HepG2 (cell line): ENCODE measurements around the gene TMEM233. TPM values are rescaled to one million over a fixed set of nuclear protein-coding genes. Genes with fewer than 3 reads are reported as not detected.

ENCODE experiments used
- ATAC-seq: fragments of 200-7000 bp; cut with Tn5 transposase; 3 replicates; pipeline ENCODE4 v1.9.1; 2020; ENCODE audit warnings: mild to moderate bottlenecking, moderate library complexity
- BruUV-seq: library from RNA; stranded (reverse); fragments of 400-500 nt; replicated peaks from 2 replicates; lab custom pipeline; 2021; lab: Mats Ljungman, UMichigan
- CTCF ChIA-PET: fragments of 300-600 bp; formaldehyde crosslinking; extraction: SDS; loops from one replicate; lab custom pipeline; 2021; ENCODE audit warnings: low total read pairs, inconsistent platforms, low intra/inter-chr PET ratio; lab: Yijun Ruan, JAX
- POLR2A ChIA-PET: fragments of 350-600 bp; sonication (Branson Sonifier 250); formaldehyde crosslinking; loops from one replicate; lab custom pipeline; 2020; ENCODE audit warnings: antibody characterized with exemption, inconsistent platforms; lab: Yijun Ruan, JAX
- DNase-seq: peaks from one replicate; pipeline ENCODE4 v3.0.0-alpha.2; 2015; ENCODE audit warnings: low spot score
- FAIRE-seq: peaks from 3 replicates; lab custom pipeline; 2011; peaks lifted over from hg19 to GRCh38; lab: Jason Lieb, UNC
- H2AFZ ChIP-seq: one replicate; pipeline ENCODE4 v1.6.1; 2011; ENCODE audit warnings: low read length, inconsistent platforms
- H3K27ac ChIP-seq: fragments of 300-600 bp; 3 replicates; pipeline ENCODE4 v1.8.0; 2011; ENCODE audit warnings: mixed run types, mild to moderate bottlenecking, mixed read lengths, low read length, inconsistent platforms; ENCODE audit not compliant: insufficient read depth; ENCODE audit errors: extremely low read length
- H3K27me3 ChIP-seq, 2 experiments: fragments of 200-600 bp in 1 of 2; 2 replicates in 1 of 2; 3 replicates in 1 of 2; pipeline versions ENCODE4 v1.6.0 to v1.8.0; 2011; ENCODE audit warnings: low read length in 2 of 2, mild to moderate bottlenecking in 2 of 2, moderate library complexity in 2 of 2, inconsistent platforms in 1 of 2; ENCODE audit not compliant: insufficient read depth in 2 of 2, control insufficient read depth in 1 of 2
- H3K36me3 ChIP-seq, 2 experiments: fragments of 200-600 bp in 1 of 2; replicated peaks in 1 of 2; 2 replicates in 1 of 2; 3 replicates in 1 of 2; pipeline versions ENCODE4 v1.5.1 to v1.8.0; 2011; ENCODE audit warnings: low read length in 2 of 2, inconsistent platforms in 1 of 2; ENCODE audit not compliant: insufficient read depth in 2 of 2, control insufficient read depth in 1 of 2
- H3K4me1 ChIP-seq: 2 replicates; pipeline ENCODE4 v1.5.1; 2012; ENCODE audit warnings: low read length, inconsistent platforms; ENCODE audit not compliant: insufficient read depth
- H3K4me2 ChIP-seq: 2 replicates; pipeline ENCODE4 v1.6.0; 2011; ENCODE audit warnings: low read depth, low read length, inconsistent platforms
- H3K4me3 ChIP-seq, 3 experiments: fragments of 200-600 bp in 1 of 3; sonication (generic), shearing (Covaris generic) in 1 of 3; replicated peaks in 1 of 3; 2 replicates each; pipeline ENCODE4 v1.5.1; 2011 to 2016; ENCODE audit warnings: low read length in 3 of 3, inconsistent platforms in 2 of 3, low read depth in 2 of 3, mild to moderate bottlenecking in 2 of 3, control low read depth in 1 of 3, mixed read lengths in 1 of 3; ENCODE audit not compliant: insufficient read depth in 1 of 3
- H3K79me2 ChIP-seq: one replicate; pipeline ENCODE4 v1.6.1; 2011; ENCODE audit warnings: low read length, inconsistent platforms; ENCODE audit not compliant: insufficient read depth
- H3K9ac ChIP-seq: 2 replicates; pipeline ENCODE4 v1.6.0; 2011; ENCODE audit warnings: mild to moderate bottlenecking, low read depth, low read length, inconsistent platforms; ENCODE audit not compliant: insufficient read depth
- H3K9me3 ChIP-seq: 2 replicates; pipeline ENCODE4 v1.5.1; 2012; ENCODE audit warnings: mild to moderate bottlenecking, low read length
- H4K20me1 ChIP-seq: 2 replicates; pipeline ENCODE4 v1.6.0; 2011; ENCODE audit warnings: inconsistent platforms, mild to moderate bottlenecking, low read length, moderate library complexity; ENCODE audit not compliant: insufficient read depth
- EED ChIP-seq: sonication (generic); formaldehyde crosslinking; IDR thresholded peaks from 2 replicates; pipeline ENCODE4 v1.5.0; 2020; ENCODE audit warnings: mild to moderate bottlenecking, missing genetic modification reagents
- FOSL2 ChIP-seq: sonication (generic); formaldehyde crosslinking; IDR thresholded peaks from 2 replicates; pipeline ENCODE4 v1.4.0; 2020; ENCODE audit warnings: missing genetic modification reagents
- GABPA ChIP-seq, 2 experiments: IDR thresholded peaks; 2 replicates each; pipeline ENCODE4 v1.6.1; 2011 to 2016; ENCODE audit warnings: low read depth in 2 of 2, low read length in 1 of 2, missing biosample characterization in 1 of 2, missing genetic modification characterization in 1 of 2
- KDM5A ChIP-seq: fragments of 200-600 bp; sonication (generic); IDR thresholded peaks from 2 replicates; pipeline ENCODE4 v1.7.0; 2018; ENCODE audit warnings: antibody characterized with exemption, mild to moderate bottlenecking, low read length, borderline replicate concordance
- KDM6A ChIP-seq: IDR thresholded peaks from 2 replicates; pipeline ENCODE4 v1.6.1; 2016; ENCODE audit warnings: low read depth
- RBM22 ChIP-seq: fragments of 200-400 bp; formaldehyde crosslinking; optimal IDR thresholded peaks from 2 replicates; pipeline ENCODE3; 2017; ENCODE audit warnings: mild to moderate bottlenecking, low read length, moderate library complexity
- SALL1 ChIP-seq: sonication (generic); formaldehyde crosslinking; IDR thresholded peaks from 2 replicates; pipeline ENCODE4 v1.8.0; 2022; ENCODE audit warnings: mild to moderate bottlenecking, missing genetic modification reagents
- SNAI1 ChIP-seq: sonication (generic); formaldehyde crosslinking; IDR thresholded peaks from 2 replicates; pipeline ENCODE4 v1.5.0; 2020; ENCODE audit warnings: mild to moderate bottlenecking, missing genetic modification reagents, borderline replicate concordance
- TFDP2 ChIP-seq: sonication (generic); formaldehyde crosslinking; IDR thresholded peaks from 2 replicates; pipeline ENCODE4 v1.4.0; 2020; ENCODE audit warnings: missing genetic modification reagents
- ZBTB7B ChIP-seq: sonication (generic); formaldehyde crosslinking; IDR thresholded peaks from 2 replicates; pipeline ENCODE4 v1.4.0; 2020; ENCODE audit warnings: missing genetic modification reagents
- ZNF280B ChIP-seq: sonication (generic); formaldehyde crosslinking; IDR thresholded peaks from 2 replicates; pipeline ENCODE4 v1.5.0; 2020; ENCODE audit warnings: missing genetic modification reagents, mild to moderate bottlenecking, borderline replicate concordance
- ZNF296 ChIP-seq: sonication (generic); formaldehyde crosslinking; conservative IDR thresholded peaks from 2 replicates; pipeline ENCODE4 v1.5.0; 2020; ENCODE audit warnings: mild to moderate bottlenecking, missing genetic modification reagents
- ZNF383 ChIP-seq: sonication (generic); formaldehyde crosslinking; IDR thresholded peaks from 2 replicates; pipeline ENCODE4 v1.4.0; 2020; ENCODE audit warnings: missing genetic modification reagents, mild to moderate bottlenecking, borderline replicate concordance
- ZNF598 ChIP-seq: sonication (generic); formaldehyde crosslinking; IDR thresholded peaks from 2 replicates; pipeline ENCODE4 v1.5.1; 2020; ENCODE audit warnings: mild to moderate bottlenecking, missing genetic modification reagents, borderline replicate concordance
- ZNF605 ChIP-seq: sonication (generic); formaldehyde crosslinking; IDR thresholded peaks from 2 replicates; pipeline ENCODE4 v1.8.0; 2022; ENCODE audit warnings: mild to moderate bottlenecking, missing genetic modification reagents
- ZNF746 ChIP-seq: sonication (generic); formaldehyde crosslinking; IDR thresholded peaks from 2 replicates; pipeline ENCODE4 v1.8.0; 2022; ENCODE audit warnings: mild to moderate bottlenecking, missing genetic modification reagents
- WGBS: methylation state at CpG from one replicate; pipeline ENCODE4 v1.1.6; 2017; ENCODE audit warnings: low lambda C conversion rate; 5-methylcytosine and 5-hydroxymethylcytosine counted together
- in situ Hi-C: cut with HindIII; loops from 2 replicates; pipeline ENCODE4 v1.10.0; 2017; ENCODE audit warnings: low pct_unique_long_range_greater_than_20kb; ENCODE audit not compliant: extremely low pct_ligation_motif_present
- intact Hi-C: fragments of 100-400 bp; cut with micrococcal nuclease; formaldehyde crosslinking; loops from one replicate; pipeline ENCODE4 v1.10.0; 2022; ENCODE audit not compliant: unreplicated experiment
- polyA plus RNA-seq, 8 experiments: library from polyadenylated mRNA; depleted of rRNA in 3 of 8; stranded (reverse) in 7 of 8; unstranded in 1 of 8; fragments of >200 nt; fragmentation: Illumina TruSeq in 4 of 8; extraction: Trizol in 4 of 8; gene quantifications; 2 replicates each; pipeline versions ENCODE4 v1.2.1 to v1.2.3, GENCODE V29; 2011 to 2016; ENCODE audit warnings: low read depth in 4 of 8, missing spikeins in 1 of 8, mixed read lengths in 1 of 8; ENCODE audit not compliant: insufficient read depth in 1 of 8
- total RNA-seq, 5 experiments: library from RNA; depleted of rRNA; stranded (reverse); fragments of >200 nt; fragmentation: Illumina TruSeq; extraction: Trizol; gene quantifications; 2 replicates each; pipeline ENCODE4 v1.2.3, GENCODE V29; 2016; ENCODE audit warnings: low read depth in 1 of 5
- TF ChIP-seq, protein P1 (sequence below): sonication (generic); formaldehyde crosslinking; IDR thresholded peaks from 2 replicates; pipeline ENCODE4 v1.4.0; 2020; ENCODE audit warnings: missing genetic modification reagents, borderline replicate concordance

The TMEM233 gene
- total and polyA plus RNA-seq, 2 of the 13 experiments (the other 11 are each of a cell fraction or from before 2014, with no cell fraction given): 0.03 TPM; not detected in 1

GRCh38 chr12:119667577-119668323 lies 74.2 kb downstream of the TMEM233 start, which contains the start of gene PRKAB1 (continued):
- peak; percentile 82; the same call in 1 of the 2 replicates for TF ChIP-seq ZNF280B (CRISPR knock-in tag)
- peak; percentile 88 for TF ChIP-seq GABPA (IDR thresholded peaks at IDR 0.05; ENCODE audit: low read depth, low read length)
- TF ChIP-seq GABPA (CRISPR knock-in tag; IDR thresholded peaks at IDR 0.05; ENCODE audit: low read depth): peak; percentile 96
- TF ChIP-seq SALL1 (CRISPR knock-in tag): peak; percentile 88
- TF ChIP-seq, all 625 proteins: peak for 266

DNA sequence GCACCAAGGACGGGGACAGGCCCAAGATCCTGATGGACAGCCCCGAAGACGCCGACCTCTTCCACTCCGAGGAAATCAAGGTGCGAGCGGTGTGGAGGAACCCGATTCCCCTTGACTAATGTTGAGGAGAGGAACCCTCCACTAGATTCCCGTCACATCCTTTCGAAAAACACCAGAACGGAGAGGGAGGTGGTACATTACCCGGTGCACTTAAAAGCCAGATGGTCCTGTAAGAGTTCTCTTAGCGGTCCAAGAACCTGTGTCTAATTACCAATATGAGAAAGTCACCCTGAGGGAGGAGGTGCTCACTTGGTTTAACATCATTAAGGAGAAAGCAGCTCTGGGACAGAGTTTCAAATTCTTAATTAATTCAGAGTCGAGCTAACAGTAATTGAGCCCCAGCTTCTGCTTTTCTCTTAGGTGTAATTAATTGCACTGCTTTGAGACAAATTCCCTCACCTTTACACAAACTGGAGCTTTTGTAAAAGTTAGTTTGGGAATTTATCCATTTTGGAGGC lies 74.8 kb downstream of the TMEM233 start:
- ATAC-seq (no peak), DNase-seq (no peak), FAIRE-seq (no peak)
- H3K4me2 ChIP-seq: peak overlapping the region; percentile 76
- H3K36me3 ChIP-seq: peaks cover 8 to 28% of the 10 kb centered on the region in 2 experiments
- H3K4me1 ChIP-seq: peaks cover 43% of the 10 kb centered on the region
- BruUV-seq: no TSS peak
- peak overlapping the region; percentile 90 for H3K27ac ChIP-seq
- H2AFZ ChIP-seq: no peak overlapping the region
- 0% methylated on average over 14 of the region's 14 CpGs for WGBS
- CTCF ChIA-PET: interaction anchor here (0.8 kb wide), 1 partner anchor 9 kb away, joined by 3 read pairs; no protein-coding TSS in a partner anchor
- H3K79me2 ChIP-seq: peaks cover 13% of the 10 kb centered on the region
- POLR2A ChIA-PET: interaction anchor here (1.0 to 4.0 kb wide), 3 partner anchors 14 to 100 kb away, joined by 3 to 40 read pairs (median 4); no protein-coding TSS in a partner anchor
- peaks cover 10% of the 10 kb centered on the region for H4K20me1 ChIP-seq
- TF ChIP-seq ZNF605 (CRISPR knock-in tag) (0 out of 2 replicates have a peak, but pooled peaks have one; percentile 21), ZNF598 (CRISPR knock-in tag) (0 out of 2 replicates have a peak, but pooled peaks have one; percentile 4), KDM6A (CRISPR knock-in tag) (no peak), ZBTB7B (CRISPR knock-in tag) (0 out of 2 replicates have a peak, but pooled peaks have one; percentile 8), ZNF383 (CRISPR knock-in tag) (no peak), EED (CRISPR knock-in tag) (no peak), RBM22 (peak; percentile 49), FOSL2 (CRISPR knock-in tag) (no peak), ZNF296 (no peak), KDM5A (peak; percentile 9; the same call in 1 of the 2 replicates), SNAI1 (0 out of 2 replicates have a peak, but pooled peaks have one; percentile 16), ZNF746 (no peak), TFDP2 (no peak)
- TF ChIP-seq, protein P1, sequence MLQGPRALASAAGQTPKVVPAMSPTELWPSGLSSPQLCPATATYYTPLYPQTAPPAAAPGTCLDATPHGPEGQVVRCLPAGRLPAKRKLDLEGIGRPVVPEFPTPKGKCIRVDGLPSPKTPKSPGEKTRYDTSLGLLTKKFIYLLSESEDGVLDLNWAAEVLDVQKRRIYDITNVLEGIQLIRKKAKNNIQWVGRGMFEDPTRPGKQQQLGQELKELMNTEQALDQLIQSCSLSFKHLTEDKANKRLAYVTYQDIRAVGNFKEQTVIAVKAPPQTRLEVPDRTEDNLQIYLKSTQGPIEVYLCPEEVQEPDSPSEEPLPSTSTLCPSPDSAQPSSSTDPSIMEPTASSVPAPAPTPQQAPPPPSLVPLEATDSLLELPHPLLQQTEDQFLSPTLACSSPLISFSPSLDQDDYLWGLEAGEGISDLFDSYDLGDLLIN: 0 out of 2 replicates have a peak, but pooled peaks have one; percentile 5
- TF ChIP-seq, all 625 proteins: peak for 7
- H3K27me3 ChIP-seq: no peaks in the 10 kb centered on the region; a peak in 1 of 5 replicates
- H3K9ac ChIP-seq: peak overlapping the region; percentile 96
- intact Hi-C loops (no loop called here), in situ Hi-C loops (no loop called here)
- H3K4me3 ChIP-seq: peak overlapping the region; percentile 88 to 91 (median 89)
- no peaks in the 10 kb centered on the region for H3K9me3 ChIP-seq
